OCI-M1 (cell line): ENCODE results near the gene MYO18B.
A peak's percentile ranks its signal among the peaks of the same experiment; 100 is the strongest.
"Not testable (repeated sequence)": the region's sequence is repeated elsewhere in the genome, so short reads cannot be mapped to it uniquely, and the experiment has no call there.

Experiments
- DNase-seq: peaks from one replicate; lab custom pipeline; 2025; lab: John Stamatoyannopoulos, UW

MYO18B gene, protein sequence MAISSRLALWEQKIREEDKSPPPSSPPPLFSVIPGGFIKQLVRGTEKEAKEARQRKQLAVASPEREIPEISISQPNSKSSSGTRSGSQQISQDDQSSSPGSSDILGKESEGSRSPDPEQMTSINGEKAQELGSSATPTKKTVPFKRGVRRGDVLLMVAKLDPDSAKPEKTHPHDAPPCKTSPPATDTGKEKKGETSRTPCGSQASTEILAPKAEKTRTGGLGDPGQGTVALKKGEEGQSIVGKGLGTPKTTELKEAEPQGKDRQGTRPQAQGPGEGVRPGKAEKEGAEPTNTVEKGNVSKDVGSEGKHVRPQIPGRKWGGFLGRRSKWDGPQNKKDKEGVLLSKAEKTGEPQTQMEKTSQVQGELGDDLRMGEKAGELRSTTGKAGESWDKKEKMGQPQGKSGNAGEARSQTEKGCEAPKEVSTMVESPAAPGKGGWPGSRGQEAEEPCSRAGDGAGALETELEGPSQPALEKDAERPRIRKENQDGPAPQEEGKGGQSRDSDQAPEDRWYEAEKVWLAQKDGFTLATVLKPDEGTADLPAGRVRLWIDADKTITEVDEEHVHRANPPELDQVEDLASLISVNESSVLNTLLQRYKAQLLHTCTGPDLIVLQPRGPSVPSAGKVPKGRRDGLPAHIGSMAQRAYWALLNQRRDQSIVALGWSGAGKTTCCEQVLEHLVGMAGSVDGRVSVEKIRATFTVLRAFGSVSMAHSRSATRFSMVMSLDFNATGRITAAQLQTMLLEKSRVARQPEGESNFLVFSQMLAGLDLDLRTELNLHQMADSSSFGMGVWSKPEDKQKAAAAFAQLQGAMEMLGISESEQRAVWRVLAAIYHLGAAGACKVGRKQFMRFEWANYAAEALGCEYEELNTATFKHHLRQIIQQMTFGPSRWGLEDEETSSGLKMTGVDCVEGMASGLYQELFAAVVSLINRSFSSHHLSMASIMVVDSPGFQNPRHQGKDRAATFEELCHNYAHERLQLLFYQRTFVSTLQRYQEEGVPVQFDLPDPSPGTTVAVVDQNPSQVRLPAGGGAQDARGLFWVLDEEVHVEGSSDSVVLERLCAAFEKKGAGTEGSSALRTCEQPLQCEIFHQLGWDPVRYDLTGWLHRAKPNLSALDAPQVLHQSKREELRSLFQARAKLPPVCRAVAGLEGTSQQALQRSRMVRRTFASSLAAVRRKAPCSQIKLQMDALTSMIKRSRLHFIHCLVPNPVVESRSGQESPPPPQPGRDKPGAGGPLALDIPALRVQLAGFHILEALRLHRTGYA (N-terminal part only)

DNA sequence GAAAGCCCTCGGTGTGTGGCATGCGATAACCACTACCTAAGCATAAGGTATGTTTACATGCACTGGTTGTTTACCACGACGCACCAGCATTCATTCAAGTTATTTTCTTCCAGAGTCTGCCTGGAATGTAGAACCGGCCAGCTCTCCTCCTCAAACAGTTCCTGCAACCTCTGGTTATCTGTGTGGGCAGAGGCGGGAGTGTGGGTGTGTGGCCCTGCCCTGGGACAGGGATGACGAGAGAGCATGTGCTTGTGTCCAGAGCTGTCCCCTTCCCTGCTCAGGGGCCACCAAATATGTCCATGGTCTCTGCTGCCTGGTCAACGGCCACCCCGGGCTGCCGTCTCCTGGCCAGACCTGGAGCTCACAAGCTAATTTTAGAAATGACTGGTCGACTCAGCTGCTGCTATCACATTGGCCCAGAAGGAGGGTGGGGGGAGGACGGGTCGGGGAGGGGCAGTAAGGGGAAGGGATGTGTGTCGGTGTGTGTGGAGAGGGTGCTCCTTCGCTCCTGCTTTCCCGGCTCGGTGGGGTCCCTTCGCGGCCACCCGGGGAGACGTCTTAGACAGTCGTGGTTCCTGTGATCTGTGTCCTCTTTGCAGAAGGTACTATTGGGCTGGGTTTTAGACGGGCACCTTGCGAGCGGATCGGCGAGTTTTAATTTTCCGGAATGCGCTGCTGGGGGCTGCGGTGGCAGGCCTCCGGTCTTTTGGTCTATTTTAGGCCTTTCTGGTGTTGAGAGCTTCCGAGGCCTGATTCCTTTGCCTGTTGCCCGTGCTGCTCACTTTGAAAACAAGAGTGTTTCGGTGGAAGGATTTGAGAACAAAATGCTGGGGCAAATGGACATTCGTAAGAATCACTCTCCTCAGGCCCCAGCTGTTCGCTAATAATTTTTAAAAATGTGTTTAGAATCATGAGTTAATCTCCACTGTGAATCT lies at the start of gene MYO18B:
TSS of gene MYO18B (plus strand) at position 497 of the 935 bp plus-strand sequence. CDS start 18,905 bp downstream, outside the sequence.
- DNase-seq = peak; percentile 98

DNA sequence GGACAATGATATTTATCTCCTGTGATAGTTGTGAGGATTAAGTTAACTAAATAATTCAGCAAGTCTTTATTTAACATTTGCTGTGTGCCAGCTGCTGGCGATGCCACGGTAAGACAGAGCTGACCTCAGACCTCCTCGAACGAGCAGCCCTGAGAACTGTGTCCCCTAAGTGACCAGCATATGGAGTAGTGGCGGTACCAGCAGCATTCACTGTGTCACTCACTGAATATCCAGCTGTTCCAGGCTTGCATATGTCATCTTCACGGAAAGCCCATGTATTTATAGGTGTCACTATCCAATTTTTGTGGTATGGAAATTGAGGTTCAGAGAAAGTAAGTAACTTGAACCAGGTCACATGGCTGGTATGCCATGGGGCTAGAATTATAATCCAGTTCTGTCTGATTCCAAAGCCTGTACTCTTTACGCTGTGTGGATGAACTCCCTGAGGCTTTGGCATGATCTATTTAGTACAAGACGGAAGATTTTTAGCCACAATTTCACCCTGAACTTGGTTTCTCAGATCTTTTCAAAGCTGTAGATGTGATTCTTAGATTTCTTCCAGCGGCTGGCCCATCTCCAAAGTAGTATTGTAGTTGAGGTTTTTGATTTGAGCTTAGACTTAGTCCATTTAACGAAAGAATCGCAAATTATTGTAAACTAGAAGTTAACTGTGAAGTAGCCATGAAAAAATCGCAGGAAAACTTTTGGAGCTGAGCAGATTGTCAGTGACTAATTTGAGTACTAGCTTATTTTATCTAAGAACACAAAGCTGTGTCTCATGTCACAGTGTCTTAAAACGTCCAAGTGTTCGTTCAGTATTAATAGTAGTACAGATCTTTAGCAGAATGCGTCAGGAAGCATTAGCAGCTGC lies 49.4 kb upstream of the MYO18B start:
- DNase-seq = no peak

DNA sequence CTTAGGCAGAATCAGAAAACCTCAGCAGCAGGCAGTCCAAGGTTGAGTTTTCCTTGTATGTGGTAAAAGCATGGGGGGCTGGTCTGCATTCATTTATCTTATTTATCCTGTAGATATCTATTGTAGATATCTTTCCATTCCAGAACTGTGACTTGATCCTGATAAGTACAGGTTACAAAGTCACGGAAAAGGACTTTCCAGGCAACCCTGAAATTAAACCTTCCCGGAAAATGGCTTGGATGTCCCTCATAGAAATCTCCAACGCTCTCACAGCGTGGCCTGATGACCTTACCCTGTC lies 48.8 kb upstream of the MYO18B start:
- no peak for DNase-seq

DNA sequence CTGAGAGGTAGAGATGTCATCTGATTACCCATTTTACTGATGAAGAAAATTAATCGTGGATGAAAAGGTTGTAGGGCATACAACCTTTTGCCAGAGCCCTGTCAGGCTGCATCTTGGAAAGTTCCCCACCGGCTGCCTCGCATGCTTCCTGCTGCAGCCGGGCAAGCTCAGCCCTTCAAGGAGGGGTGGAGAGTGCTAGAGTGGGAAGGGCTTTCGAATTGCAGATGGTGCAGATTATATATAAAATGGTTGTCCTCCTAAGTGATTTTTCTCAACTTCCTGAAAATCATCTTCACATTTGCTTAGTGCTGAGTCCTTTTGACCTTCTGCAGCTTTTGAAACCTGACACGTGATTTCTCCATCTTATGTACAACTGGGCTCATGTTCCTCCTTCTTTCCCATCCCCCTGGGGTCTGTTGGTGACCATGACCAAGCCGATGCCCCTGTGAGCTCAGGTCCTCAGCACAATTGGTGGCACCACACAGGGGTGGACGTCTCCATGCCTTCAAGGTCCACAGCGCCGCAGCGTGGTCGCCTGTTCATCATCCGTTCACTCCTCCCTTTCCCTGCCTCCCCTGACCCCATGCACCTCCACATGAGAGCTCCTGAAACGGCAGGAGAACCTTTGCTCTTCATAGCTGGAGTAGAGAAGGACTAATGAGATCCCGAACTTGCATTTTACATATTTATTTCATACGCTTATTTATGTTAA lies 47.6 kb upstream of the MYO18B start:
- no peak for DNase-seq

DNA sequence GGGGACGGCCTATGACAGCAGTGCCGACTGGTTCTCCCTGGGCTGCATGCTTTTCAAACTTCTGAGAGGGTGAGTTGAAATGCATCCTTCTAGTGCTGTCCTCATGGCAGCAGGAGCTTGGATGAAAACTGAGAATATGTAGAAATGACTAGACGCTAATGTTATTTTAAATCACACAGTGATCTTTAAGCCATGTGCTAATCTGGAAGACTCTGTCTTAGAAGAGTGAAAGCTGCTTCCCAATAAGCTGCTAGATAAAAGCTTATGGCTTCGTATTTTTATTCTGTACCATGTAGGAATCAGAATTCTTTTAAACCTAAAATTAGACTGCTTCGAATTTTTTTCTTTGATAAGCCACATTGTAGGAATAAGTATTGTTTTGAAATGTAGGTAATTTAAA lies 46.8 kb upstream of the MYO18B start:
- DNase-seq = no peak

DNA sequence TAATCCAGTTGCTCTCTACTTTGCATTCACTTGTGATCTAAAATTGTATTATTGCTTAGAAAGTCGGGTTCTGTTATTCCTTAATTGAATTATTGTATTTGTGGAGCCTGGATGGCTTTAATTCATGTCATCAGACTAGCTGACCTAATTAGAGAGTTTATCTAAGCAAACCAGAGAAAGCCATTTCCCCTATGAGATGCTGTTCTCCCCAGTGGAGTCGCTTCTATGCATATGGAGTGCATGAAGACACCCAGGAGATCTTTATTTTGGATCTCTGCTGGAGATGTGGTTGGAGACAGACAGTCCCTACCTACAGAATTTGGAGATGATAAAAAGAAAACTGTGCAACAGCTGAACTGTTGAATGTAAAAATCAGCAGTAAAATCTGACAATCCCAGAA lies 45.2 kb upstream of the MYO18B start:
- no peak for DNase-seq

DNA sequence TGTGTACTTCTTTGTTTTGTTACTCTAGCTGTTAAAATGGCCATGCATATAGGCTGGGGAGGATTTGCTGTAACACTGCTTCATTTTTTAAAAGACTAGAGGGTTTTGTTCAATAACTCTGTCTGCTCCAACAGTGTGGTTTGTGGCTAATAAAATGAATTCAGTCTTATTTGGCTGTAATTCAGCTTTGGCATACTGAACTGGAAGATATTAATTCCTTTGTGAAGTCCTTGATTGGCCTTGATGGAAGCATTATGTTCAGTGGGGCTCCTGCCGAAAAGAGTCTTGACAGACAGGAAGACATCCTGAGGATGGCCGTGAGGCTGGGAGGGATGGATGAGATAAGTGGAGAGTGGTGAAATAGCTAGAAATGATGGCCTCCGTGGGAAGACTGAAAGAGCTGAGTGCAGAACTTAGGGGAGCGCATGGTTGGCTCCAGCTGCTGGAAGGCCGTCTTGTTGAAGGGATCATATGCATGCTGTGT lies 44.8 kb upstream of the MYO18B start:
- no peak for DNase-seq

DNA sequence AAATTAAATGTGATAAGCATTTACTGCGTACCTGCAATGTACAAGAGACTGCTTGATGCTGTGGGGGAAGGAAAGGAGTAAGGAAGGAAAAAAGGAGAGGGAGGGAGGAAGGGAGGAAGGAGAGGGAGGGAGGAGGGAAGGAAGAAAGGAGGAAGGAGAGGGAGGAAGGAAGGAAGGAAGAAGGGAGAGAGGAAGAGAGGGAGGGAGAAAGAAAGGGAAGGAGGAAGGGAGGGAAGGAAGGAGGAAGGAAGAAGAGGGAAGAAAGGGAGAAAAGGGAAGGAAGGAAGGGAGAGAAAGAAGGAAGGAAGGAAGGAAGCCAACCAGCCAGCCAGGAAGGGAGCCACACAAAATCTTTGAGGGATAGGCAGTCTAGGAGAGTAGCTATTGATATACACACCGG lies 44.0 kb upstream of the MYO18B start:
- DNase-seq = no peak

DNA sequence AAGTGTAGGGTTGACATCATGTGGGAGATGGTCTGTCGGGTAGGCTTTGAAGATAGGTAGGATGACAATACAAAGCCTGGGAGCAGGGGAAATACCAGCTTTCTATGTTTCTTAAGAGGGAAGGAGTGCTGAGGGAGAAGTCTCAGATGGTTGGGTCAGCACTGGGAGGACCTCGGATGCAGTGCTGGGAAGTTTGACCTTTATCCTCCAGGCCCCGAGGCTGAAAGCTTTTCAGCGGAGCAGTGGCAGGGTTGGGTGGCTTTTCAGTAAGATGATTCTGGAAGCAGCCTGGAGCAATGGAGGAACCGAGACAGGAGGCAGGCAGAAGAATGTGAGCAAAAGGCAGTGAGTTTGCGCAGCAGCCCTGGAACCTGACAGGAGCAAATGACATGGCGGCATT lies 43.5 kb upstream of the MYO18B start:
- DNase-seq = no peak

DNA sequence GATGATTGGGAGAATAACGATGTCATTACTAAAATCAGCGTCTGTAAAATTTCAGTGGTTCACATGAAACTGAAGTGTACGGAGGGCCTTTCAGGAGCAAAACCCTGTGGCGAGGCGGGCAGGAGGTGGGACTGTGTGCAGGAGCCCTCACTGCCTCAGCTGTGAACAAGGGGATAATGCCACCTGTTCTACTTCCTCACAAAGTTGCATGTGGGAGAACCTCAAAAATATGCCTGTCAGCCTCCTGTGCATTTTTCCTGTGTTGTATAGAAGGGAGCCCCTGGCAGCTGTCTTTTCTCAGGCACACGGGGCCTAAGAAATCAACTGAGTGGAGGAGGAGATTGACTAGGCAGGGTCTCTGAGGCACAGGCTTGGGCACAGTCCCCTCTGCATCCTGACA lies 43.0 kb upstream of the MYO18B start:
- DNase-seq = no peak

DNA sequence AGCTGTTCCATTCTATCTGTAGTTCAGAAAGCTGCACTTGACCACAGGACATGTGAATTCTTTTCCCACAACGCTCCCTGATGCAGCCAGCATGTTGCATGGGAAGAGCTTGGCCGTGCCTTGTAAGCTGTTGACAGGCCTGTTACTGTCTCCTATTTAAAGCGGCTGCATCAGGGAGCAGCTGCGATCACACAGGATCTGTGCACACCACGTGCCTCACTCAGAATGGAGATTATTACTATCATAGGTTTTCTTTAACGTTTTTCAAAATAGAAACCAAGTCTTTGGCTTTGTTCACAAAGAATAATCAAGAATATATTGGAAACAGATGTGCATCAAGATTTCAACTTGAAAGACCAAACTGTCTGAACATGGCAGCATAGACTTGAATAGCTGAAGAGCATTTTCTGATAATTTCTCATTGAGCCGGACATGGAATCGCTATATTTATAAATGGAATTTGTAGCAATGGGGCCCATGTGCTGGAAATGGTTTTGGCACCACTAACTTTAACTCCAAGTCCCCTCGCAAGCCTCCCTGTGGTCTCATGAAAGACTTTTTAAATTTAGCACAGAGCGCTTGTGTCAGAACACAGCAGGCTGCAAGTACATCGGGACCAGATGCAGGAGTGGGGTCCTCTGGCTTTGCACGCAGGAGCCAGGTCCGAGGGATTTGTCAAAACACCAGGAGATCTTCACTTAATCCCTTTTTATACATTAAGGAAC lies 40.8 kb upstream of the MYO18B start:
- no peak for DNase-seq

DNA sequence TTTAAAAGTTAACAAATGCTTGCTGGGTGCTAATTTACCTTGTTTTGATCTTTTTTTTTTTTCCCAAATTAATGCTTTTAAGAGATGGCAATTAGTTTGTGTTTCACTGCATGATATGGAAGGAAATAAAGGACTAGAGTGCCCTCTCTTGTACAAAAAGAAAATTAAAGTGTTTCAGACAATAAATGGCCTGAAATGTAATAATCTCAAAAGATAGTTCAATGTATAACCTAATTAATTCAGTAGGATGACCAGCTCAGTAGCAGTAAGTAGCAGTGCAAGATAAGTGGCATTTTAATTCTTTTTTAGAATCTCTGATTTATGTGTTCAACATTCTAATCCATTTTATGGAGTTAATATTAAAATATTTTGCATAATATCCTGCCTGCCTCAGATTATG lies 39.9 kb upstream of the MYO18B start:
- peak; percentile 85 for DNase-seq

DNA sequence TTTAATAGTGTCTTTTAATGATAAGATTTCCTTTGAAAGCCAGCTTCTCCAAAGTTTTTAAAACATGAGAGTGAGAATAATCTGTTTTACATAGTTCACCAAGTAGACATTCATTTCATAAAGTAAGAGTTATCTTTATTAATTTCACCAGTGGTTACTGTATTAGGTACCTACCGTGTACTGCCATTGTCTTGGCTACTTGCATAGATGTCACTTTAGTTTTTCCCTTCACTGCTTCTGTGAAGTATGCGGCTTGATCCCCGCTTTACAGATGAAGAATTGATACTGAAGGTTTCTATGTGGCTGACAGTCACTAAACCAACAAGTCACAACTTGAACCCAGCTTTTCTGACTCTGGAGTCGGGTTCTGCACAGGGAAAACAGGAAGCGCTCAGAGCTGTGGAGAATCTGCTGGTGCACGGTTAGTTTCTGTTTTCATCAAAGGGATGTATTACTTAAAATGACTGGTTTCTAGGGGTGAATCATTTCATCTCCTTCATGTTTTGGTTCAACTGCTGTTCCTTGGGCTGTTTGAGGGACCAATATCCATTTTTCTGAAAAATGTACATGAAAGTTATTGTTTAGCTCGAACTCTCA lies 39.3 kb upstream of the MYO18B start:
- DNase-seq = peak; percentile 26

DNA sequence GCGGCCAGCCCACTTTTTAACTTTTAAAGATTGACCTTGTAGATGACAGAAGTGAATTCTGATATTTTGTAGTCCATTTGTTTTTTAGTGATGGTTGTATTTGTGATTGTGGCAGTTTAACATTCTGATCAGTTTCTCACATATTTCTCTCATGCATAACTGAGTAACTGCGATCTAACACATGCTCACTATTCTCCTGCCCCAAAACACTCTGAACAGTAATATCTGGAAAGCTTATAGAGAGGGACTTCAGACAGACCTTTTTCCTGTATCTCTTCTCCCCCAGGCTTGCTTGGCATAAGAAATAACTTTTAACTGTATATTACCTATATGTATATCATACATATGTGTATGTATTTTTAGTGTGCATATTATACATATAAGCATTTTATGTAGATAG lies 37.3 kb upstream of the MYO18B start:
- no peak for DNase-seq

DNA sequence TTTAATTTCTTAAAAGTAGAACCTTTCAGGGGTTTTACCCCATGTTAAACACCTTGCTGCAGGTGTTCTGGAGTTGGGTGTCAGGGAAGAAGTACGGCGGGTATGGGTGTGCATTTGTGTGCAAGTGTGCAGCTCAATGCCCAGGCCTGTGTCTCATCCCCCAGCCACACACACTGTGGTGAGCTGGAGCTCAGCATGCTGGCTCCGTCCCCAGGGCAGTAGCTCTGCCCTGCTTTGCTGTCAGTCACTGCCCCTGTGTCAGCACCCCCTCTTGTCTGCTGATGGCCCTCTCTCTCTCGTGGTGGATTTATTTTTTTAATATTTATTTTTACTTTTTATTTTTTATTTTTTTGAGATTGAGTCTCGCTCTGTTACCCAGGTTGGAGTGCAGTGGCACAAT lies 35.8 kb upstream of the MYO18B start:
- no peak for DNase-seq

DNA sequence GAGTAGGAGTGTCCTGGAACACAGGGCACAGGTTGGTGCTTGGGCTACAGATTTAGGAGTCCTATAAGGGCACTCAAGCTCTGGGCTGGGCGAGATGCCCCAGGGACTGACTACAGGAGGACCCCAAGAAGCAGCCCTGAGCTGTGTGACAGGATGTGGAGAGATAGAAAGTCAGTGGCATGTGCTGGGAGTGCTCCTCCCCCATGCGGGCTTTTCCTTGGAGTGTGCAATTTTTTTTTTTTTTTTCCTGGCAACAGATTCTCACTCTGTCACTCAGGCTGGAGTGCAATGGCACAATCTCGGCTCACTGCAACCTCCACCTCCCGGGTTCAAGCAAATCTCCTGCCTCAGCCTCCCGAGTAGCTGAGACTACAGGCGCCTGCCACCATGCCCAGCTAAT lies 33.6 kb upstream of the MYO18B start:
- not testable (repeated sequence) for DNase-seq

DNA sequence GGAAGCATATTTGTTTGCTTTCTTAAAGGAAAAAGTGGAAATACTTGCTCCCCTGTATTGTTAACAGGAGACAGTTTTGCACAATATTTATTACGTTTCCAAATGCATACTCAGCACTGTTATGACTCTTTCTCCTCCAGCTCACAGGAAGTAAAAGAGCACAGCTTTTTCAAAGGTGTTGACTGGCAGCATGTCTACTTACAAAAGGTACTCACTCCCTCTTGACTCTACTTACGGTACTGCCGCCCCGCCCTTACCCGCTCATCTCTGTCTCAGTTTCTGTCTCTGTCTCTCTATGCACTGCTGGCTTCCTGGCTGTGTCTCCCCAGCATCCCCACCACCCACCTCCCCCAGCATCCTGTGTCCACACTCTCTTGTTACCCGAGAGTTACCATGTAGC lies 32.2 kb upstream of the MYO18B start:
- DNase-seq = no peak

DNA sequence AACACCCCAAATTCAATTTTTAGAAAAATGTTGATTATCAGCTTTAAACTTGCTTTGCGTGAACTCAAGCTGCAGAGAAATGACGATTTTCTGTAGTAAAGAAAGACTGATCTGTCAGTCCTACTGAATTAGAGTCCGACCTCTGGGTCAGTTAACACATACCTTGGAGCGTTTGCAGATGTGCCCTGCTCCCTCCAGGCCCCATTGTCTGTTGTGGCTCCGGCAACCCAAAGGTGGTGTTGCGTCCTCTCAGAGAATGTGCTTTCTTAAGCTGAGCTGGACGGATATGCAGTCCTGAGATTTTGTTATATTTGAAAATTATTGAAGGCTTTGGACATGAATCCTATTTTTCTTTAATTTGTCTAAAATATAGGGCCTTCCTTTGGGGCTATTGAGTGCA lies 31.5 kb upstream of the MYO18B start:
- DNase-seq = no peak

DNA sequence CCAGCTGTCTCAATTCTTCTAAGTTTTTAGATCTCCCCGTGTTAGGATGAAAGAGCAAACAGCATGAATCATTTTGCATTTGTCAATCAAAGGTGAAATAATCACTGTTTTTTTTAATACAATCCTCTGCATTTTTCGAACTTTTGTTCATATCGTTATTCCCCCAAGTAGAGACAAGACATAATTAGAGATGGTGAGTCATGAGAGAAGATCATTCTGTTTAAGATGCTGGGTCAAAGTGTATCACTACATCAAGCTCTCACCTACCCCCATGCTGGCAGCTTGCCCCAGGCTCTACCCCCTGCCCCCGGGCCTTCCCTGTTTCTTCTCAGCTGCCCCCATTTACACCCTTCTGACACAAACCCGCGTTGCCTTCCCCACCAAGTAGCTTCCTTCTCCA lies 30.5 kb upstream of the MYO18B start:
- no peak for DNase-seq
